Activated naive CD4-positive, alpha-beta T cell treated with anti-CD3 and anti-CD28 coated beads for 36 hours (primary cell): ENCODE results near the gene GPNMB. TPM values are rescaled to one million over a fixed set of nuclear protein-coding genes. Genes with fewer than 3 reads are reported as not detected.
"Not testable (repeated sequence)": the region's sequence is repeated elsewhere in the genome, so short reads cannot be mapped to it uniquely, and the experiment has no call there.

Source experiments
- CTCF ChIA-PET: fragments of 350-600 bp; sonication (Branson Sonifier 250); formaldehyde crosslinking; loops from one replicate; lab custom pipeline; 2021; ENCODE audit warnings: antibody characterized with exemption; lab: Charles Lee
- DNase-seq: peaks from one replicate; pipeline ENCODE4 v3.0.0-alpha.2; 2020
- H3K27ac Mint-ChIP-seq: one replicate; pipeline ENCODE4 v1.8.0; 2021; ENCODE audit warnings: mild to moderate bottlenecking, mixed read lengths
- H3K27me3 Mint-ChIP-seq: one replicate; pipeline ENCODE4 v1.8.0; 2021; ENCODE audit warnings: low read depth, mixed read lengths
- H3K36me3 Mint-ChIP-seq: one replicate; pipeline ENCODE4 v1.8.0; 2021; ENCODE audit warnings: low read depth, mixed read lengths
- H3K4me1 Mint-ChIP-seq: one replicate; pipeline ENCODE4 v1.8.0; 2021; ENCODE audit warnings: low read depth, mixed read lengths
- H3K4me3 Mint-ChIP-seq: one replicate; pipeline ENCODE4 v1.8.0; 2021; ENCODE audit warnings: mild to moderate bottlenecking, moderate library complexity, mixed read lengths
- H3K9me3 Mint-ChIP-seq: one replicate; pipeline ENCODE4 v1.8.0; 2021; ENCODE audit warnings: mixed read lengths
- intact Hi-C: fragments of 100-400 bp; cut with micrococcal nuclease; formaldehyde crosslinking; loops from one replicate; pipeline ENCODE4 v1.15.1; 2023
- total RNA-seq, 2 experiments: library from RNA; stranded (reverse); gene quantifications; one replicate each; pipeline ENCODE4 v1.2.3, GENCODE V29; 2021

GPNMB gene
- total RNA-seq, 2 experiments from 2014 or later = 0.38 to 0.54 TPM

- H3K27ac Mint-ChIP-seq = no peak overlapping the region
- no peak overlapping the region for H3K4me3 Mint-ChIP-seq
- H3K9me3 Mint-ChIP-seq = no peaks in the 10 kb centered on the region
- H3K27me3 Mint-ChIP-seq = peaks cover 3% of the 10 kb centered on the region
- DNase-seq = no peak
- intact Hi-C loops = no loop called here
- CTCF ChIA-PET = interaction anchor here (0.6 kb wide), 1 partner anchor 334 kb away, joined by 4 read pairs; no protein-coding TSS in a partner anchor
- H3K4me1 Mint-ChIP-seq = no peaks in the 10 kb centered on the region
- no peaks in the 10 kb centered on the region for H3K36me3 Mint-ChIP-seq
Observed at GRCh38 chr7:23213755-23214154, 32.8 kb upstream of the GPNMB start.

- Mint-ChIP-seq H3K4me3 (no peak overlapping the region), H3K27me3 (peaks cover under 1% of the 10 kb centered on the region), H3K9me3 (no peaks in the 10 kb centered on the region), H3K4me1 (no peaks in the 10 kb centered on the region), H3K36me3 (no peaks in the 10 kb centered on the region), H3K27ac (no peak overlapping the region)
- no peak for DNase-seq
- intact Hi-C loops = no loop called here
- CTCF ChIA-PET = interaction anchor here (0.6 kb wide), 1 partner anchor 333 kb away, joined by 4 read pairs; no protein-coding TSS in a partner anchor
Observed at GRCh38 chr7:23214423-23214822, 32.2 kb upstream of the GPNMB start.

- Mint-ChIP-seq H3K4me3 (no peak overlapping the region), H3K27ac (no peak overlapping the region), H3K36me3 (no peaks in the 10 kb centered on the region), H3K9me3 (no peaks in the 10 kb centered on the region), H3K4me1 (no peaks in the 10 kb centered on the region), H3K27me3 (no peaks in the 10 kb centered on the region)
- CTCF ChIA-PET = no interaction called here
- DNase-seq = no peak
- intact Hi-C loops = no loop called here
Observed at GRCh38 chr7:23214938-23215337, 31.6 kb upstream of the GPNMB start.

GRCh38 chr7:23216021-23216420 is 30.6 kb upstream of the GPNMB start:
- CTCF ChIA-PET = no interaction called here
- Mint-ChIP-seq H3K36me3 (no peaks in the 10 kb centered on the region), H3K27me3 (no peaks in the 10 kb centered on the region), H3K4me3 (no peak overlapping the region), H3K27ac (no peak overlapping the region), H3K9me3 (no peaks in the 10 kb centered on the region), H3K4me1 (no peaks in the 10 kb centered on the region)
- intact Hi-C loops = no loop called here
- DNase-seq = no peak

- H3K36me3 Mint-ChIP-seq = no peaks in the 10 kb centered on the region
- no peak overlapping the region for H3K27ac Mint-ChIP-seq
- H3K4me1 Mint-ChIP-seq = no peaks in the 10 kb centered on the region
- no peaks in the 10 kb centered on the region for H3K9me3 Mint-ChIP-seq
- no peaks in the 10 kb centered on the region for H3K27me3 Mint-ChIP-seq
- CTCF ChIA-PET = no interaction called here
- H3K4me3 Mint-ChIP-seq = no peak overlapping the region
- intact Hi-C loops = no loop called here
- DNase-seq = no peak
Observed at GRCh38 chr7:23218196-23218595, 28.4 kb upstream of the GPNMB start.

GRCh38 chr7:23220690-23221305 is 25.8 kb upstream of the GPNMB start:
- Mint-ChIP-seq H3K27ac (no peak overlapping the region), H3K4me1 (no peaks in the 10 kb centered on the region), H3K27me3 (no peaks in the 10 kb centered on the region), H3K4me3 (no peak overlapping the region), H3K36me3 (no peaks in the 10 kb centered on the region), H3K9me3 (no peaks in the 10 kb centered on the region)
- DNase-seq = no peak
- intact Hi-C loops = no loop called here
- CTCF ChIA-PET = interaction anchor here (0.6 kb wide), 1 partner anchor 24 kb away, joined by 3 read pairs; no protein-coding TSS in a partner anchor

GRCh38 chr7:23222439-23223030 is 24.0 kb upstream of the GPNMB start:
- H3K27me3 Mint-ChIP-seq = no peaks in the 10 kb centered on the region
- DNase-seq = no peak
- CTCF ChIA-PET = no interaction called here
- no peaks in the 10 kb centered on the region for H3K9me3 Mint-ChIP-seq
- no peak overlapping the region for H3K4me3 Mint-ChIP-seq
- intact Hi-C loops = no loop called here
- H3K36me3 Mint-ChIP-seq = no peaks in the 10 kb centered on the region
- no peak overlapping the region for H3K27ac Mint-ChIP-seq
- H3K4me1 Mint-ChIP-seq = no peaks in the 10 kb centered on the region

GRCh38 chr7:23224364-23224763 is 22.2 kb upstream of the GPNMB start:
- H3K9me3 Mint-ChIP-seq, DNase-seq, intact Hi-C loops, CTCF ChIA-PET, H3K4me3 Mint-ChIP-seq, H3K27me3 Mint-ChIP-seq, H3K27ac Mint-ChIP-seq, H3K4me1 Mint-ChIP-seq, H3K36me3 Mint-ChIP-seq: not testable (repeated sequence)

- no peaks in the 10 kb centered on the region for H3K4me1 Mint-ChIP-seq
- no peak overlapping the region for H3K4me3 Mint-ChIP-seq
- no peaks in the 10 kb centered on the region for H3K27me3 Mint-ChIP-seq
- intact Hi-C loops = no loop called here
- CTCF ChIA-PET = interaction anchor here (0.6 to 1.3 kb wide), 4 partner anchors 24 to 418 kb away, joined by 3 read pairs; no protein-coding TSS in a partner anchor
- H3K36me3 Mint-ChIP-seq = no peaks in the 10 kb centered on the region
- no peak overlapping the region for H3K27ac Mint-ChIP-seq
- no peak for DNase-seq
- H3K9me3 Mint-ChIP-seq = no peaks in the 10 kb centered on the region
Observed at GRCh38 chr7:23226844-23227450, 19.6 kb upstream of the GPNMB start.

GRCh38 chr7:23228412-23228811 is 18.2 kb upstream of the GPNMB start:
- CTCF ChIA-PET = no interaction called here
- peaks cover 2% of the 10 kb centered on the region for H3K4me1 Mint-ChIP-seq
- DNase-seq = no peak
- intact Hi-C loops = no loop called here
- no peak overlapping the region for H3K27ac Mint-ChIP-seq
- H3K36me3 Mint-ChIP-seq = no peaks in the 10 kb centered on the region
- no peaks in the 10 kb centered on the region for H3K9me3 Mint-ChIP-seq
- H3K27me3 Mint-ChIP-seq = no peaks in the 10 kb centered on the region
- H3K4me3 Mint-ChIP-seq = no peak overlapping the region

- Mint-ChIP-seq H3K27ac (no peak overlapping the region), H3K9me3 (no peaks in the 10 kb centered on the region), H3K27me3 (no peaks in the 10 kb centered on the region), H3K4me1 (peaks cover 4% of the 10 kb centered on the region), H3K4me3 (no peak overlapping the region), H3K36me3 (no peaks in the 10 kb centered on the region)
- CTCF ChIA-PET = no interaction called here
- intact Hi-C loops = no loop called here
- no peak for DNase-seq
Observed at GRCh38 chr7:23230641-23231101, 15.9 kb upstream of the GPNMB start.

- H3K4me1 Mint-ChIP-seq = peaks cover 4% of the 10 kb centered on the region
- no peaks in the 10 kb centered on the region for H3K9me3 Mint-ChIP-seq
- H3K27me3 Mint-ChIP-seq = no peaks in the 10 kb centered on the region
- no peak overlapping the region for H3K4me3 Mint-ChIP-seq
- H3K27ac Mint-ChIP-seq = no peak overlapping the region
- no peaks in the 10 kb centered on the region for H3K36me3 Mint-ChIP-seq
- intact Hi-C loops = no loop called here
- no peak for DNase-seq
- CTCF ChIA-PET = interaction anchor here (0.6 to 1.0 kb wide), 2 partner anchors 120 to 147 kb away, joined by 5 to 7 read pairs; no protein-coding TSS in a partner anchor
Observed at GRCh38 chr7:23232966-23233365, 13.6 kb upstream of the GPNMB start.
